ENCODE results near the gene GIMD1.
"Not testable (repeated sequence)": the region's sequence is repeated elsewhere in the genome, so short reads cannot be mapped to it uniquely, and the experiment has no call there.

The GIMD1 gene

DNA sequence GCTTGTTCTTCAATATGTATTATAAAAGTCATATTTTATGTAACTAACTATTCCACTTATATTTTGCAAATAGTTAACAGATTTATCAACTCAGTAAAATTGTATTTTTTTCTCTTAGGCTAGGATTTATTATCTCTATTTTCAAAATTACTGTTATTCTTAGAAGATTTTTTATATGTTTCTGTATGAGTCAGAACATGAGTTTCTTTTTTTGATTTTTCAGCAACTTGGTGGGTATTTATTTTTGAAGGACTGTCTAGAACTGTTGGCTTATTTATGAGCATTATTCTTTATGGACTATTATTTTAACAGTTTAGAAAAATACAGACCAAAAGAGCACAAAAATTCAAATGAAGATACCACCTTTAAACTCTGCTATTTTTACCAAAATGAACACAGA is 45.5 kb downstream of the GIMD1 start:
- H3K27me3 ChIP-seq (ENCODE audit: control insufficient read depth, insufficient read depth, low read length) = no peaks in the 10 kb centered on the region
- H3K27ac ChIP-seq (ENCODE audit: low read length) = no peak overlapping the region
- no peaks in the 10 kb centered on the region for H3K9me3 ChIP-seq (ENCODE audit: control insufficient read depth, low read depth, low read length)
- peaks cover 14% of the 10 kb centered on the region for H3K36me3 ChIP-seq (ENCODE audit: control insufficient read depth, low read depth, low read length)
- no peak overlapping the region for H3K4me3 ChIP-seq (ENCODE audit: low read length)
- no peaks in the 10 kb centered on the region for H3K4me1 ChIP-seq (ENCODE audit: control insufficient read depth, low read depth, low read length)
- no peak overlapping the region for H3K9ac ChIP-seq (ENCODE audit: low read length)

DNA sequence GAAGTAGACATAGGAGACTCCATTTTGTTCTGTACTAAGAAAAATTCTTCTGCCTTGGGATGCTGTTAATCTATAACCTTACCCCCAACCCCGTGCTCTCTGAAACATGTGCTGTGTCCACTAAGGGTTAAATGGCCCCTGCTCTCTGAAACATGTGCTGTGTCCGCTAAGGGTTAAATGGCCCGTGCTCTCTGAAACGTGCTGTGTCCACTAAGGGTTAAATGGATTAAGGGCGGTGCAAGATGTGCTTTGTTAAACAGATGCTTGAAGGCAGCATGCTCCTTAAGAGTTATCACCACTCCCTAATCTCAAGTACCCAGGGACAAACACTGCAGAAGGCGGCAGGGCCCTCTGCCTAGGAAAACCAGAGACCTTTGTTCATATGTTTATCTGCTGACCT is 46.8 kb downstream of the GIMD1 start:
- H3K4me1 ChIP-seq (ENCODE audit: control insufficient read depth, low read depth, low read length); H3K36me3 ChIP-seq (ENCODE audit: control insufficient read depth, low read depth, low read length); H3K27ac ChIP-seq (ENCODE audit: low read length); H3K9ac ChIP-seq (ENCODE audit: low read length); H3K9me3 ChIP-seq (ENCODE audit: control insufficient read depth, low read depth, low read length); H3K27me3 ChIP-seq (ENCODE audit: control insufficient read depth, insufficient read depth, low read length); H3K4me3 ChIP-seq (ENCODE audit: low read length): not testable (repeated sequence)

DNA sequence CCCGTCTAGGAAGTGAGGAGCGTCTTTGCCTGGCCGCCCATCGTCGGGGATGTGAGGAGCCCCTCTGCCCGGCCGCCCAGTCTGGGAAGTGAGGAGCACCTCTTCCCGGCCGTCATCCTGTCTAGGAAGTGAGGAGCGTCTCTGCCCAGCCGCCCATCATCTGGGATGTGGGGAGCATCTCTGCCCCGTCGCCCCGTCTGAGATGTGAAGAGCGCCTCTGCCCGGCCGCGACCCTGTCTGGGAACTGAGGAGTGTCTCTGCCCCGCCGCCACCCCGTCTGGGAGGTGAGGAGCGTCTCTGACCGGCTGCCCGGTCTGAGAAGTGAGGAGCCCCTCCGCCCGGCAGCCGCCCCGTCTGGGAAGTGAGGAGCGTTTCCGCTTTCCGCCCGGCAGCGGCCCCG is 47.4 kb downstream of the GIMD1 start:
- H3K9ac ChIP-seq (ENCODE audit: low read length); H3K4me1 ChIP-seq (ENCODE audit: control insufficient read depth, low read depth, low read length); H3K9me3 ChIP-seq (ENCODE audit: control insufficient read depth, low read depth, low read length); H3K27ac ChIP-seq (ENCODE audit: low read length); H3K36me3 ChIP-seq (ENCODE audit: control insufficient read depth, low read depth, low read length); H3K4me3 ChIP-seq (ENCODE audit: low read length); H3K27me3 ChIP-seq (ENCODE audit: control insufficient read depth, insufficient read depth, low read length): not testable (repeated sequence)

DNA sequence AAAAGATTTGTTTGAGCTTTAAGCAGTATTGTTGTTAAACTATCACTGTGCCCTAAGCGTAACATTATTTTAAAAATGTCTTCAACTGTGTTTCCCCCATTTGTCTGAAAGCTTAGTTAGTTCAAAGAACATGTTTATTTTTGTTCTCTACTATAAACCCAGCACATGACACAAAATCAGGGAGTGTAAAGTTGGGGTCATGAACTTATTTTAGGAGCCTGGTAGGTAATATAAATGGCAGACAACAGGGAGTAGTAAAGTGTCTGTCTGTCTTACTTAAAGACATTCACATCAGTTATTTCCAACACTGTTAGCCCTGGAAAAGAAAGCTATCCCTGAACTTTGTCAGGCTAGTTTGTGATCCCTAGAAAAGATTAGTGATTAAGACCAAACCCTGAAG is 48.3 kb downstream of the GIMD1 start:
- no peak overlapping the region for H3K9ac ChIP-seq (ENCODE audit: low read length)
- no peaks in the 10 kb centered on the region for H3K9me3 ChIP-seq (ENCODE audit: control insufficient read depth, low read depth, low read length)
- no peaks in the 10 kb centered on the region for H3K27me3 ChIP-seq (ENCODE audit: control insufficient read depth, insufficient read depth, low read length)
- no peak overlapping the region for H3K27ac ChIP-seq (ENCODE audit: low read length)
- peaks cover 6% of the 10 kb centered on the region for H3K4me1 ChIP-seq (ENCODE audit: control insufficient read depth, low read depth, low read length)
- H3K36me3 ChIP-seq (ENCODE audit: control insufficient read depth, low read depth, low read length) = no peaks in the 10 kb centered on the region
- H3K4me3 ChIP-seq (ENCODE audit: low read length) = no peak overlapping the region

DNA sequence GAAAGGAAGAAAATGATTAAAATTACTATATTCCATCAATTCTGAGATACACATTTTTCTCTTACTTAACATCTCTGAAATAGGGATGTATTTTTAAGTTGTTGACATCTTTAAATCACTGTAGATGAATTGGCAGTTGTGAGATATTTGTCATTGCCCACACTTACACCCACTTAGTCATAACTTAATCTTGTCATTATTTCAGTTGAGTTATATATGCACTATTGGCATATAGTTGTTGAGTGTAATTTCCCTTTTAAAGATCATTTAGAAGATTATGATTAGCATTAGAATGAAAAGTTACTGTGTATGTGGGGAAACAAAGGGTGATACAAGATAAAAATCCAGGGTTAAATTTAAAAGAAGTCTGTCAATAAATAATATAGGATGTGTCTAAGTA is 50.1 kb downstream of the GIMD1 start:
- peaks cover 9% of the 10 kb centered on the region for H3K4me1 ChIP-seq (ENCODE audit: control insufficient read depth, low read depth, low read length)
- no peak overlapping the region for H3K27ac ChIP-seq (ENCODE audit: low read length)
- no peaks in the 10 kb centered on the region for H3K36me3 ChIP-seq (ENCODE audit: control insufficient read depth, low read depth, low read length)
- H3K9ac ChIP-seq (ENCODE audit: low read length) = no peak overlapping the region
- no peaks in the 10 kb centered on the region for H3K9me3 ChIP-seq (ENCODE audit: control insufficient read depth, low read depth, low read length)
- no peak overlapping the region for H3K4me3 ChIP-seq (ENCODE audit: low read length)
- no peaks in the 10 kb centered on the region for H3K27me3 ChIP-seq (ENCODE audit: control insufficient read depth, insufficient read depth, low read length)

DNA sequence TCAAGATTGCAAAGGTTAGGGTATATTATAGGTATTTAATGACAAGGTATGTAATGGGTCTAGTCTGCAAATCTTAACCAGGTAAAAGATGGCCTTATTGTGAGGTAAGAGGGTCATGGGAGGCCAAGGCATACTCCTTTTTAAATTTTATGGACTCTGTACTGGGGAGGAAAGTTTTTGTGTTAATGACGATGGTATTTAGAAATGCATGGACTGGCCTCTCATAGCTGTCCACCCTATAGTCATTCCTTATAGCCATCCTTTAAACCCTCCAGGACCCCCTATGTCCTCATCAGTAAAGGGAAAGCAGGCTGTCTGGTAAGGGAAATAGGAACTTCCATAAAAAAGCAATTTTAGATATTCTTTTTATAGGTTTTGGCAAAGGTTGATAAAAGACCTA is 50.8 kb downstream of the GIMD1 start:
- H3K4me1 ChIP-seq (ENCODE audit: control insufficient read depth, low read depth, low read length) = peaks cover 9% of the 10 kb centered on the region
- no peaks in the 10 kb centered on the region for H3K36me3 ChIP-seq (ENCODE audit: control insufficient read depth, low read depth, low read length)
- no peaks in the 10 kb centered on the region for H3K27me3 ChIP-seq (ENCODE audit: control insufficient read depth, insufficient read depth, low read length)
- no peak overlapping the region for H3K4me3 ChIP-seq (ENCODE audit: low read length)
- H3K9ac ChIP-seq (ENCODE audit: low read length) = no peak overlapping the region
- no peaks in the 10 kb centered on the region for H3K9me3 ChIP-seq (ENCODE audit: control insufficient read depth, low read depth, low read length)
- no peak overlapping the region for H3K27ac ChIP-seq (ENCODE audit: low read length)

DNA sequence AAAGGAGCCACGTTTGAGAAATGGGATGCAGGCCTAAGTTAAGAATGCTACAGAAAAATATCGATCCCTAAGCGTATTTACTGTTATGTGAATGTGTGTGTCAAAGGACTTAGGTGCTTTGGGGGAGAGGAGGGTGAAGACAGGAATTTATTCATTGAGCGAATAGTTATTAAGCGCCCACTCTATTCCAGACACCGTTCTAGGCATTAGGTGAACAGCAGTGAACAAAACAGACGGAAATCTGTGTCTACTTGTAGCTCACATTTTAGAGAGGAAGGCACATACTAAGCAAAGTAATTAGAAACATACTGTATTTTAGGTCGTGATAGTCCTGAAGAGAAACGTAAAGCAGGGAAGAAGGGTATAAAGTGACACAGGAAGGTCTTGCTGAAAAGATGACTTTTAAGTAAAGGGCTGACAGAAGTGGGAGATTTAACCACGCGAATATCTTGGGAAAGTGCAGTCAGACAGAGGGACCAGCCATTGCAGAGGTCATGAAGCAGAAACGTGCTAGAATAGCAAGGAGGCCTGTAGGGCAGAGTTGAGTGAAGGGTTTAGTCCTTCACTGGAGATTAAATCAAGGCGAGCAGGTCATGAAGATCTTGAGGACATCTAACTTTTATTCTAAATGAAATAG is 51.7 kb downstream of the GIMD1 start:
- Histone ChIP-seq H3K4me1 (ENCODE audit: control insufficient read depth, low read depth, low read length) (peaks cover 9% of the 10 kb centered on the region), H3K27ac (ENCODE audit: low read length) (peak overlapping the region; percentile 99), H3K9me3 (ENCODE audit: control insufficient read depth, low read depth, low read length) (no peaks in the 10 kb centered on the region), H3K36me3 (ENCODE audit: control insufficient read depth, low read depth, low read length) (no peaks in the 10 kb centered on the region), H3K27me3 (ENCODE audit: control insufficient read depth, insufficient read depth, low read length) (no peaks in the 10 kb centered on the region), H3K9ac (ENCODE audit: low read length) (peak overlapping the region; percentile 98), H3K4me3 (ENCODE audit: low read length) (peak overlapping the region; percentile 85)

DNA sequence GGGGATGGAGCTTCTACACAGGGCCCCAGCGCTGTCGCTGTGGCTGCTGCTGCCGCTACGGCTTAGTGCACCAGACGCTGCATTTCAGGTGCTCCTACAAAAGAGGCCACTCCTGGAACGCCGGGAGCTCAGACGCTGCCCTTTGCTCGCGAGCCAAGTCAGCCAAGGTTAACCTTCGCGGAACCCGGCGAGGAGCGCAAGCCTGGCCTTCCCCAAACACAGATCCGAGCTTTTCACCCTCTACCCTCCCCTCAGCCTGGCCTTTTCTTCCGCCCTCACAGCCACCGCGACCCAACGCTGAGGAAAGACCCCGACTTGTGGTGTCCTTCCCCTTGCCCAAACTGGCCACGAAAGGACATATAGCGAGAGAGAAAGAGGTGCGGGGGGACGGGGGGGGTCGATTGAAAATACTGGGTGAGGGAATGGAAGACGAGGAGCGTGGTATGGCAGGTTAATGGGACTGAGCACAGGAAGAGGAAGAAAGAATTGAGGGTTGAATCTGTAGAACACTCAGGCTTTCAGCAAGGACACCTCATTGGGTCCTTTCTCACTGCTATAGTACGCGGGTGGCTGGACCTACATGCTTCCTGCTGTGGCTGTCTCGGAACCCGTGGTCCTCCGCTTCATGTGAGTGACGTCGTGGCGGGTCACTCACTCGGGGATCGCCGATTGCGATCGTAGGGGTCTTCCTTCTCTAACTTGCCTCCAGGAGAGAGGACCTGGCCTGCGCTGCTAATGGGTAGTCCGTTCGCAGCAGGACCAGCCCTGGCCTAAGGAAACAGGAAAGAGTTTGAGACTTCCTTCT is 52.4 kb downstream of the GIMD1 start, which contains the start of the genes AIMP1 and TBCK:
Gene AIMP1, plus strand, starts transcription at position 583 of the 805 bp plus-strand sequence. CDS start 8,460 bp downstream, outside the sequence.
Gene TBCK, minus strand, starts transcription at position 242 of the 805 bp plus-strand sequence. CDS start 7,249 bp downstream, outside the sequence.
- Histone ChIP-seq H3K36me3 (ENCODE audit: control insufficient read depth, low read depth, low read length) (no peaks in the 10 kb centered on the region), H3K27me3 (ENCODE audit: control insufficient read depth, insufficient read depth, low read length) (no peaks in the 10 kb centered on the region), H3K9ac (ENCODE audit: low read length) (peak within 1 kb of the TSS; percentile 98), H3K4me3 (ENCODE audit: low read length) (peak within 1 kb of the TSS; percentile 85), H3K9me3 (ENCODE audit: control insufficient read depth, low read depth, low read length) (no peaks in the 10 kb centered on the region), H3K4me1 (ENCODE audit: control insufficient read depth, low read depth, low read length) (peaks cover 9% of the 10 kb centered on the region), H3K27ac (ENCODE audit: low read length) (peak within 1 kb of the TSS; percentile 99)

DNA sequence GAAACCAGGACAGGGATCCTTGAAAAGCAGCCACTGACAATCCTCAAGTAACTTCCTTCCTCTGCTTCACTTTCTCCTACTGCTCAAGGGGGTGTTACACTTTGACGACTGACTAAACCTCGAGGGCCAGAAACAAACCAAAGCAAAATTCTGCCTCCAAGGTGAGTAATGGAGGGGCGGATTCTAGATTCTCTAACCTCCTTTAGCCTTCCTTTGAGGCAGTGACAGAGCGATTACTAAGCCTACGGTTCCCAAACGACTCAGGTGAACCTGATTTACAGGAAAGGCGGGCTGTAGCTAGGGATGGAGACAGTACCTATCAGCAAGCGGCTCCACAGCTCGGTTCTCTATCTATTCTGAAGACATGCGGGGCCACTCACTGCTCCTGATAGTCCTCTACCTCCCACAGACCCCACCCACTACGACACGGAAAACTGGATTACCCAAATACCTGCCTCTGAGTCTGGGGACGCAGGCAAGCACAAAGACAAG is 53.1 kb downstream of the GIMD1 start:
- Histone ChIP-seq H3K36me3 (ENCODE audit: control insufficient read depth, low read depth, low read length) (no peaks in the 10 kb centered on the region), H3K27ac (ENCODE audit: low read length) (peak overlapping the region; percentile 99), H3K9me3 (ENCODE audit: control insufficient read depth, low read depth, low read length) (no peaks in the 10 kb centered on the region), H3K9ac (ENCODE audit: low read length) (peak overlapping the region; percentile 98), H3K27me3 (ENCODE audit: control insufficient read depth, insufficient read depth, low read length) (no peaks in the 10 kb centered on the region), H3K4me1 (ENCODE audit: control insufficient read depth, low read depth, low read length) (peaks cover 9% of the 10 kb centered on the region), H3K4me3 (ENCODE audit: low read length) (peak overlapping the region; percentile 85)

DNA sequence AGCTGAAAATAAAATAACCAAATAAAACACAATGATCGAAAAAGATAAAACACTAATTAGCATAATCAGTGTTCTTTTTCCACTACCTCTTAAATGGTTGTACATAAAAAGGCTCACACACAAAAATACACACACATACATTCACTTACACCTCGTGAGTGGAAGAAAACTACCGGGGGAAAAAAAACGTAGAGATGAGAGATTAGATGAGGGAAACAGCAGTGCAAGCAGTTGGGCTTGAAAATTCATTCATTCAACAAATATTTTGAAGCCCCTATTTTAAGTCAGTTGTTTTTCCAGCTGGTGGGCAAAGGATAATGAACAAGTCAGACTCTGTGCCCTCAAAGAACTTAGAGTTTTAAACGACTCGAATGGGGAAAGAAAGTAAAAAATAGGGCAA is 53.6 kb downstream of the GIMD1 start:
- H3K36me3 ChIP-seq (ENCODE audit: control insufficient read depth, low read depth, low read length) = no peaks in the 10 kb centered on the region
- peaks cover 9% of the 10 kb centered on the region for H3K4me1 ChIP-seq (ENCODE audit: control insufficient read depth, low read depth, low read length)
- no peak overlapping the region for H3K27ac ChIP-seq (ENCODE audit: low read length)
- no peaks in the 10 kb centered on the region for H3K9me3 ChIP-seq (ENCODE audit: control insufficient read depth, low read depth, low read length)
- H3K4me3 ChIP-seq (ENCODE audit: low read length) = peak overlapping the region; percentile 85
- no peaks in the 10 kb centered on the region for H3K27me3 ChIP-seq (ENCODE audit: control insufficient read depth, insufficient read depth, low read length)
- H3K9ac ChIP-seq (ENCODE audit: low read length) = peak overlapping the region; percentile 98

DNA sequence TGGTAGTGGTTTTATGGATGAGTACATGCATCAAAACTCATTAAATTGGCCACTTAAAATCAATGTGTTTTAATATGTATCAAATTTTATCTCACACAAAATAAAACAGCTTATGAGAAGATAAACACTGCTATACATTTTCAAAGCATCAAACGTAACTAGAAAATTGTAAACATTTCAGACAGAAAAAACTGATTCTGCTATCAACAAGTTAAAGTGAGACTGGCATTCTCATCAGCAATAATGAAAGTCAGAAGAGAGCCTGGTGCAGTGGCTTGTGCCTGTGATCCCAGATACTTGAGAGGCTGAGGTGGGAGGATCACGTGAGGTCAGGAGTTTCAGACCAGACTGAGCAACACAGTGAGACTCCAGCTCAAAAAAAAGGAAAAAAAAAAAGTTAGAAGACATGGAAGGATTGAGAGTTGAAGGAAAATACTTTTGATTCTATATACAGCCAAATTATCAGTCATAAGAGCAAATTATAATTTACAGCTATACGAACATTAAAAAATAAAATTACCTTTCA is 55.5 kb downstream of the GIMD1 start:
- Histone ChIP-seq H3K4me3 (ENCODE audit: low read length) (no peak overlapping the region), H3K4me1 (ENCODE audit: control insufficient read depth, low read depth, low read length) (peaks cover 9% of the 10 kb centered on the region), H3K36me3 (ENCODE audit: control insufficient read depth, low read depth, low read length) (no peaks in the 10 kb centered on the region), H3K9ac (ENCODE audit: low read length) (no peak overlapping the region), H3K9me3 (ENCODE audit: control insufficient read depth, low read depth, low read length) (no peaks in the 10 kb centered on the region), H3K27ac (ENCODE audit: low read length) (no peak overlapping the region), H3K27me3 (ENCODE audit: control insufficient read depth, insufficient read depth, low read length) (no peaks in the 10 kb centered on the region)

All from iPS-18a (cell line).